GM12874 (cell line): Measurements from ENCODE around the gene PLIN4.

Experiments
- CTCF ChIP-seq: IDR thresholded peaks from 2 replicates; pipeline ENCODE4 v1.5.1; 2011; ENCODE audit warnings: low read depth, mild to moderate bottlenecking, control low read depth, low read length, moderate library complexity; ENCODE audit not compliant: insufficient read depth

Gene PLIN4

GRCh38 chr19:4522291-4523002, 4.2 kb upstream of the PLIN4 start:
- no peak for TF ChIP-seq CTCF

GRCh38 chr19:4521888-4522242, 3.6 kb upstream of the PLIN4 start:
- TF ChIP-seq CTCF = no peak

GRCh38 chr19:4521170-4521887, 3.0 kb upstream of the PLIN4 start:
- no peak for TF ChIP-seq CTCF

- no peak for TF ChIP-seq CTCF
Observed at GRCh38 chr19:4519521-4520277, 1.4 kb upstream of the PLIN4 start.

- TF ChIP-seq CTCF = no peak
Observed at GRCh38 chr19:4519172-4519496, 848 bp upstream of the PLIN4 start.

- TF ChIP-seq CTCF = no peak
Observed at GRCh38 chr19:4517451-4518057, 732 bp downstream of the PLIN4 start.

- TF ChIP-seq CTCF = no peak
Observed at GRCh38 chr19:4516939-4517300, 1.4 kb downstream of the PLIN4 start.
